ENCODE data around the gene VASN.

Gene VASN

DNA sequence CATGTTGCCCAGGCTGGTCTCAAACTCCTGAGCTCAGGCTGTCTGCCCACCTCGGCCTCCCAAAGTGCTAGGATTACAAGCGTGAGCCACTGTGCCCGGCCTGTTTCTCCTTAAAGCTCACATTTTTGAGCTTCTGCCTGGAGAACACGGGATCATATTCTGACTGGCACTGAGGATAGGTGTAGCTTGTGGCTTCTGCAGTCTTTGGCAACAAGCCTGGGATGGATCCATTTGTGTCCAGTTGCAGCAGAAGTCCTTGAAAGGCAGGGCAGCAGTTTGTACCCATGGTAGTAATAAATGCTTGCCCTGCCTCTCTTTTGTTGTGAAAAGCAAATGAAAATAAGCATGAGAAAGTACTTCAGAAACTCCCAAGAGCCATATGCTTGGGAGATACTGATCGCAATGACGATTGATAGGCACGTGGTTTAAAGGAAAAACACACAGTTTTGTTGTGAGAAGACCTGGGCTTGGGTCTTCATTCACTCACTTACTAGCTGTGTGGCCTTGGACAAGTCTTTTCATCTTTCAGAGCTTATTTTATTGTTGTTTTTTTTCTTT is 47.8 kb downstream of the VASN start:
- in situ Hi-C loops (cut with MboI; ENCODE audit: low sequenced_read_pairs) = no loop called here

DNA sequence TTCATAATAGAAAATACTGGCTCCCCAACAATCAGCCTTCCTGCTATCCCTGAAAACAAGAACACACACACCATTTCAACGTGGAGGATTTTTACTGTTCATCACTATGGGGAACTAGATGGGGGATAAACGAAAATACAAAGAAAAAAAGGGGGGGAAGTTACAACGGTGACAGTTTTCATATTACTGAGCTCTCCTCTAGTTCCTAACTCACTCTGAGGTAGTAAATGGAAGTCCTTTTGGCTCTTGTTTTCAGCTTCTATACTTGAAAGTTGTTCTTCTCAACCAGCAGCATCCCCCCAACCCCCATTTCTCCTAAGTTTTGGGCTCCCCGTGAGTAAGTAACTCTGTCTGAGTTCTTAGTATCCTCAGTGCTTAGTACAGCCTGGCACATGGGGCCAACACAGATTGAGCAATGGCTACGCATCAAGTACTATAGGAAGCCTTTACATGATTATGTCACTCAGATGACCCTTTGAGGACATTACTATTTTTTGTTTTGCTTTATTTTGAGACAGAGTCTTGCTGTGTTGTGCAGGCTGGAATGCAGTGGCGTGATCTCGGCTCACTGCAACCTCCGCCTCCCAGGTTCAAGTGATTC is 49.0 kb downstream of the VASN start:
- in situ Hi-C loops (cut with MboI; ENCODE audit: low sequenced_read_pairs) = no loop called here

DNA sequence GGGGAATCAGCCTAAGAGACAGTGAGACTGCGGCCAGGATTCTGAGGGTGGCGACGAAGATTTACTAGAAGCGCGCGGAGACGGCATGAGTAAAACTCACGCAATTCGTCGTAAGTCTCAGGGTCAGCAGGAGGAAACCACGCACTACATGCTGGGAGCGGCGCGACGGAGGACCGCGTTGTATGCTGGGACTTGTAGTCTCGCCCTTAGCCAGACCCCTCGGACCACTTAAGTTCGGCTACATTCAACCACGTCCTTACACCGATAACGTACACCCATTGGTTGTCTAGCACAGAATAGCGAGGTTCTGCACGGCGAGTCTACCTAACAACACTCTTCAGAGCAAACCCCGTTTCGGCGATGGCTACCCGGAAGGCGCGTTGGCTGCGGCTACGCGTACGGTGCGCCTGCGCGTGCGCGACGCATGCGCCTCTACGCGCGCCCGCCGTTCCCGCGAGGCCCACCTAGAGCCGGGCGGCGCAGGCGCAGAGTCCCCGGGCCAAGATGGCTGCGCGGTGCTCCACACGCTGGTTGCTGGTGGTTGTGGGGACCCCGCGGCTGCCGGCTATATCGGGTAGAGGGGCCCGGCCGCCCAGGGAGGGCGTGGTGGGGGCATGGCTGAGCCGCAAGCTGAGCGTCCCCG is 53.9 kb downstream of the VASN start, which contains the start of gene DNAJA3:
TSS of gene DNAJA3 (plus strand) at position 491 of the 643 bp plus-strand sequence. CDS start at position 505, 14 bp downstream.
- in situ Hi-C loops (cut with MboI; ENCODE audit: low sequenced_read_pairs) = no loop called here

DNA sequence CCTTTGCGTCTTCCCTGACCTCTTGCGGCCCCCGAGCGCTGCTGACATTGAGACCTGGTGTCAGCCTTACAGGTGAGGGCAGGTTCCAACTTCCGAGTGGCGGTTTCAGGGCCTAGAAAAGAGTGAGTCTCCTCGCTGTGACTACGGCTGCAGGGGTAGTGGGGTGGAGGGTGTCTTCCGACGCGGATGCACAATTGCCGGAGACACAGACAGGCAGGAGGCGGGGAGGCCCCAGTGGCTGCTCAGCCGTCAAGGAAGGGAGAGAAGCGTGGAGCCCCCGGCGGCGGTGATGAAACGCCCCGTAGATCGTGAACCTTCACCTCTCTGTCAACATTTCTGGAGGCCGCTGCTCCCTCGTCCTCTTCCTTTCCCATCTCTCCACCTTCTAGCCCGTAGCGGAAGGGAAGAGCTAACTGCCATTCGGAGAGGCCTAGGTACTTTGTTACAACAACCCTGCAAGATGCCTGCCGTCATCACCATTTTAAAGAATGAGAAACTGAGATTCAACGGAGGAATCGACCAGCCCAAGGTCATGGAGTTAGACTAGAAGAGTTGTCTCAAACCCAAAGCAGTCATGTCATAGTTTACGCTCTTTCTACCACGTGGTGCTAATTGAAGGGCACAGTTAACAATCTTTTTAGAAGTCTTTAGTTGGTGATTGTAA is 54.5 kb downstream of the VASN start:
- in situ Hi-C loops (cut with MboI; ENCODE audit: low sequenced_read_pairs) = no loop called here

DNA sequence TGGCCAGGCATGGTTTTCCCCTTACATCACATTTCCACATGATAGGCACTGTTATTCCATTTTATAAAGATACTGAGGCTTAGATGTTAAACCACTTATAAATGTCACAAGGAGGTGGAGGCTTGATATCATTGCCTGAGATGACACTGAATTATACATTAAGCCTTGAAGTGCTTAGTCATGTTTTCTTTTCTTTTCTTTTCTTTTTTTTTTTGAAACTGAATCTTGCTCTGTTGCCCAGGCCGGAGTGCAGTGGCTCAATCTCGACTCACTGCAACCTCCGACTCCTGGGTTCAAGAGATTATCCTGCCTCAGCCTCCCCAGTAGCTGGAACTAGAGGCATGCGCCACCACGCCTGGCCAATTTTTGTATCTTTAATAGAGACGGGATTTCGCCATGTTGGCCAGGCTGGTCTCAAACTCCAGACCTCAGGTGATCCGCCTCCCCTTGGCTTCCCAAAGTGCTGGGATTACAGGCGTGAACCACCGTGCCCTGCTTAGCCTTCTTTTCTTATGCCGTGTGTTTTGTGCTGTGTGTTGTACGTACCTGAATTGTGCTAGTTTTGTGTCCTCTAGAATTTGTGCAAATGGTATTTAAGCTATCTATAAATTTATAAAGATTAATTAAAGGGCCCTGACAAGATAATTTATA is 55.2 kb downstream of the VASN start:
- in situ Hi-C loops (cut with MboI; ENCODE audit: low sequenced_read_pairs) = no loop called here

DNA sequence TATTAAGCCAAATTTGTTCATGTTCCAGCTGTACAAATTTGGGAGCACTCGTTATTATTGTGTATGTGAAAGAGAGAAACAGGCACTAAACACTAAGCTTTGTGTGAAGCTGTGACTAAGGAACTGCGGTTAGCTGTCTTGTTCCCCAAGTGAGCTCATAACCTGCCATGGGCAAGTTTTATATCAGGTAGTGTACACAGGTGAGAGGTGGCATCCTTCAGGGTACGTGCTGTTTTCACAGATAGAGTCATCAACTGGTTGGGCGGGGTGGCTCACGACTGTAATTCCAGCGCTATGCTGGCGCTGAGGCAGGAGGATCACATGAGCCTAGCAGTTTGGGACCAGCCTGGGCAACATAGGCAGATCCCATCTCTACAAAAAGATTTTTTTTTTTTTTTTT is 56.9 kb downstream of the VASN start:
- in situ Hi-C loops (cut with MboI; ENCODE audit: low sequenced_read_pairs) = no loop called here

DNA sequence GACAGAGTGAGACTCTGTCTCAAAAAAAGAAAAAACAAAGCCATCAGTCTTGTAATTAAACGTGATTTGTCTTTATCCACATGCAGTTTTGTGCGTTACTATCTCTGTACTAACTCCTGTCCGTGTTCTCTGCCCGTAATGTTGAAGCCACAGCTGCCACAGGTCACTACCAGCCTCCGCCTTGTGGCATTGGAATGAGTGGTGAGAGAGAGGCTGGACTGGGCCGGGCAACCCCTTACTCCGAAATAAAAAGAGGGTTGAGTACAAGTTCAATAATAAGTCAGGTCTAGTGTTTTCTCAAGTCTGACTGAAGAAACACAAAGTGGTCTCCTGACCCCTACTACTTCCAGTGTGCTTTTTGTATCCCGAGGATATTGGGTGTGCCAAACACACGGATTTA is 59.4 kb downstream of the VASN start:
- in situ Hi-C loops (cut with MboI; ENCODE audit: low sequenced_read_pairs) = no loop called here
